Keratinocyte (primary cell): ENCODE measurements around the gene OR1M1. TPM values are rescaled to one million over a fixed set of nuclear protein-coding genes. Genes with fewer than 3 reads are reported as not detected.

Experiments
- DNase-seq: peaks from one replicate; pipeline ENCODE4 v3.0.0-alpha.2; 2011; ENCODE audit warnings: low read depth, missing footprints, low spot score
- FAIRE-seq: peaks from 2 replicates; lab custom pipeline; 2011; peaks lifted over from hg19 to GRCh38; lab: Jason Lieb, UNC
- H2AFZ ChIP-seq: 2 replicates; pipeline ENCODE4 v1.6.0; 2012; ENCODE audit warnings: low read length, control low read depth, inconsistent platforms; ENCODE audit not compliant: control insufficient read depth
- H3K27ac ChIP-seq: 2 replicates; pipeline ENCODE4 v1.5.1; 2011; ENCODE audit warnings: low read length; ENCODE audit not compliant: control insufficient read depth, insufficient read depth
- H3K27me3 ChIP-seq: 3 replicates; pipeline ENCODE4 v1.6.0; 2011; ENCODE audit warnings: low read length; ENCODE audit not compliant: control insufficient read depth, insufficient read depth; ENCODE audit errors: extremely low read depth
- H3K36me3 ChIP-seq, 2 experiments: 2 replicates in 1 of 2; 3 replicates in 1 of 2; pipeline ENCODE4 v1.5.1; 2011; ENCODE audit warnings: low read length in 2 of 2, mild to moderate bottlenecking in 1 of 2; ENCODE audit not compliant: control insufficient read depth in 2 of 2, insufficient read depth in 2 of 2; ENCODE audit errors: extremely low read depth in 1 of 2
- H3K4me1 ChIP-seq: 3 replicates; pipeline ENCODE4 v1.5.1; 2011; ENCODE audit warnings: low read length; ENCODE audit not compliant: control insufficient read depth, insufficient read depth; ENCODE audit errors: extremely low read depth
- H3K4me2 ChIP-seq: 3 replicates; pipeline ENCODE4 v1.6.0; 2011; ENCODE audit warnings: low read depth, low read length; ENCODE audit not compliant: control insufficient read depth, insufficient read depth; ENCODE audit errors: extremely low read depth
- H3K4me3 ChIP-seq, 3 experiments: fragments of 200-600 bp in 1 of 3; sonication (generic) in 1 of 3; 2 replicates in 2 of 3; 3 replicates in 1 of 3; pipeline ENCODE4 v1.5.1; 2011 to 2016; ENCODE audit warnings: low read length in 3 of 3, mild to moderate bottlenecking in 3 of 3, control low read depth in 2 of 3, inconsistent platforms in 1 of 3, low read depth in 1 of 3, mixed read lengths in 1 of 3, mixed run types in 1 of 3, moderate library complexity in 1 of 3; ENCODE audit not compliant: control insufficient read depth in 2 of 3, insufficient read depth in 2 of 3; ENCODE audit errors: extremely low read depth in 1 of 3
- H3K79me2 ChIP-seq: 2 replicates; pipeline ENCODE4 v1.6.0; 2012; ENCODE audit warnings: low read length; ENCODE audit not compliant: control insufficient read depth, insufficient read depth
- H3K9ac ChIP-seq: 3 replicates; pipeline ENCODE4 v1.6.0; 2011; ENCODE audit warnings: low read length; ENCODE audit not compliant: control insufficient read depth, insufficient read depth; ENCODE audit errors: extremely low read depth
- H3K9me1 ChIP-seq: 3 replicates; pipeline ENCODE4 v1.6.0; 2011; ENCODE audit warnings: low read length; ENCODE audit not compliant: control insufficient read depth, insufficient read depth; ENCODE audit errors: extremely low read depth
- H3K9me3 ChIP-seq: 2 replicates; pipeline ENCODE4 v1.5.1; 2012; ENCODE audit warnings: low read depth, low read length; ENCODE audit not compliant: control insufficient read depth
- H4K20me1 ChIP-seq: 3 replicates; pipeline ENCODE4 v1.6.0; 2011; ENCODE audit warnings: low read length; ENCODE audit not compliant: control insufficient read depth, insufficient read depth; ENCODE audit errors: extremely low read depth
- CTCF ChIP-seq, 3 experiments: IDR thresholded peaks in 1 of 3; conservative IDR thresholded peaks in 1 of 3; optimal IDR thresholded peaks in 1 of 3; 2 replicates in 2 of 3; 3 replicates in 1 of 3; pipeline versions ENCODE3 to v1.5.1; 2011; ENCODE audit warnings: low read length in 3 of 3, mild to moderate bottlenecking in 3 of 3, moderate library complexity in 2 of 3, control low read depth in 1 of 3, inconsistent platforms in 1 of 3; ENCODE audit not compliant: insufficient read depth in 2 of 3; ENCODE audit errors: extremely low read depth in 1 of 3
- EZH2 ChIP-seq: IDR thresholded peaks from one replicate; pipeline ENCODE4 v1.6.1; 2012; ENCODE audit warnings: inconsistent platforms, mild to moderate bottlenecking, low read length, moderate library complexity
- dilution Hi-C: fragments of 300-500 bp; cut with MboI; formaldehyde crosslinking; loops from one replicate; pipeline ENCODE4 v1.7.0; 2020; ENCODE audit warnings: low sequenced_read_pairs; ENCODE audit not compliant: extremely low pct_ligation_motif_present
- polyA plus RNA-seq, 5 experiments: library from polyadenylated mRNA; depleted of rRNA in 3 of 5; stranded (reverse) in 3 of 5; stranded (forward) in 1 of 5; unstranded in 1 of 5; fragments of >200 nt; gene quantifications; 1 replicate in 1 of 5; 2 replicates in 3 of 5; 3 replicates in 1 of 5; pipeline versions ENCODE4 v1.2.1 to v1.2.3, GENCODE V29; 2011 to 2012; ENCODE audit warnings: missing spikeins in 2 of 5, low read depth in 1 of 5, low replicate concordance in 1 of 5

Gene OR1M1
- polyA plus RNA-seq, 1 donor (not counting 4 experiments of a cell fraction or from before 2014, with no cell fraction given), result not detected

DNA sequence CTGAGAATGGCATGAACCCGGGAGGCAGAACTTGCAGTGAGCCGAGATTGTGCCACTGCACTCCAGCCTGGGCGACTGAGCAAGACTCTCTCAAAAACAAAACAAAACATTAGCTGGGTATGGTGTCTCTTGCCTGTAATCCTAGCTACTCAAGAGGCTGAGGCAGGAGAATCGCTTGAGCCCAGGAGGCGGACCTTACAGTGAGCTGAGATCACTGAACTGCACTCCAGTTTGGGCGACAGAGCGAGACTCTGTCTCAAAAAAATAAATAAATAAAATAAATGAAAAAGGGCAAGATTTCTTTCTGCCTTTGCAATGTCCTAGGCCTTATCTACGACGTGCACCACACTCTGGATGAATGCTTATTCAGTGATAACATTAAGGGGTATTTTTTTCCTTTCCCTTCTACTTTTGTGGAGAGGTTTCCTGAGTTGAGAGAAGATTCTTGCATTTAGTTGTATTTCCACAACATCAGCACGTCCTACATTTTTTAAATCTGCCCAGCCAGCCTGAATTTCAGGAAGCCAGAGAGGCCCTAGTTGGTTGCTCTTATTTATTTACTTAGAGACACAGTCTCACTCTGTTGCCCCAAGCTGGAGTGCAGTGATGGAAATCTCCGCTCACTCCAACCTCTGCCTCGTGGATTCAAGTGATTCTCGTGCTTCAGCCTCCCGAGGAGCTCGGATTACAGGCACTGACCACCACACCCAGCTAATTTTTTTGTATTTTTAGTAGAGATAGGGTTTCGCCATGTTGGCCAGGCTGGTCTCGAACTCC is 26.1 kb upstream of the OR1M1 start:
- dilution Hi-C loops, result no loop called here
- H4K20me1 ChIP-seq, result no peaks in the 10 kb centered on the region

GRCh38 chr19:9061879-9062278 is 25.0 kb upstream of the OR1M1 start:
- Histone ChIP-seq H3K36me3 (no peaks in the 10 kb centered on the region), H3K9me1 (no peaks in the 10 kb centered on the region), H3K27ac (no peak overlapping the region), H3K4me3 (no peak overlapping the region), H3K27me3 (no peaks in the 10 kb centered on the region), H3K79me2 (no peaks in the 10 kb centered on the region), H2AFZ (no peak overlapping the region), H3K9ac (no peak overlapping the region), H3K4me1 (no peaks in the 10 kb centered on the region), H4K20me1 (no peaks in the 10 kb centered on the region), H3K9me3 (no peaks in the 10 kb centered on the region), H3K4me2 (no peak overlapping the region)
- TF ChIP-seq EZH2, result no peak
- TF ChIP-seq CTCF (optimal IDR thresholded peaks at IDR 0.05 in 1 of 3, IDR thresholded peaks at IDR 0.05 in 1 of 3, conservative IDR thresholded peaks at IDR 0.05 in 1 of 3; ENCODE audit: extremely low read depth in 1 of 3, insufficient read depth in 2 of 3, low read length in 3 of 3), result no peak
- FAIRE-seq, result no peak
- dilution Hi-C loops, result no loop called here
- no peak for DNase-seq

More for the DNA sequence above, 26.1 kb upstream of the OR1M1 start:
- Histone ChIP-seq H3K9me1 (no peaks in the 10 kb centered on the region), H2AFZ (no peak overlapping the region), H3K27me3 (no peaks in the 10 kb centered on the region), H3K9ac (no peak overlapping the region), H3K4me3 (no peak overlapping the region), H3K9me3 (no peaks in the 10 kb centered on the region), H3K36me3 (no peaks in the 10 kb centered on the region), H3K79me2 (no peaks in the 10 kb centered on the region), H3K27ac (no peak overlapping the region), H3K4me2 (no peak overlapping the region), H3K4me1 (peaks cover 2% of the 10 kb centered on the region)
- FAIRE-seq, result no peak
- DNase-seq, result no peak
- TF ChIP-seq EZH2 (no peak), CTCF (optimal IDR thresholded peaks at IDR 0.05 in 1 of 3, IDR thresholded peaks at IDR 0.05 in 1 of 3, conservative IDR thresholded peaks at IDR 0.05 in 1 of 3; ENCODE audit: extremely low read depth in 1 of 3, insufficient read depth in 2 of 3, low read length in 3 of 3) (no peak)
